ENCODE results near the gene STK38.

DNA sequence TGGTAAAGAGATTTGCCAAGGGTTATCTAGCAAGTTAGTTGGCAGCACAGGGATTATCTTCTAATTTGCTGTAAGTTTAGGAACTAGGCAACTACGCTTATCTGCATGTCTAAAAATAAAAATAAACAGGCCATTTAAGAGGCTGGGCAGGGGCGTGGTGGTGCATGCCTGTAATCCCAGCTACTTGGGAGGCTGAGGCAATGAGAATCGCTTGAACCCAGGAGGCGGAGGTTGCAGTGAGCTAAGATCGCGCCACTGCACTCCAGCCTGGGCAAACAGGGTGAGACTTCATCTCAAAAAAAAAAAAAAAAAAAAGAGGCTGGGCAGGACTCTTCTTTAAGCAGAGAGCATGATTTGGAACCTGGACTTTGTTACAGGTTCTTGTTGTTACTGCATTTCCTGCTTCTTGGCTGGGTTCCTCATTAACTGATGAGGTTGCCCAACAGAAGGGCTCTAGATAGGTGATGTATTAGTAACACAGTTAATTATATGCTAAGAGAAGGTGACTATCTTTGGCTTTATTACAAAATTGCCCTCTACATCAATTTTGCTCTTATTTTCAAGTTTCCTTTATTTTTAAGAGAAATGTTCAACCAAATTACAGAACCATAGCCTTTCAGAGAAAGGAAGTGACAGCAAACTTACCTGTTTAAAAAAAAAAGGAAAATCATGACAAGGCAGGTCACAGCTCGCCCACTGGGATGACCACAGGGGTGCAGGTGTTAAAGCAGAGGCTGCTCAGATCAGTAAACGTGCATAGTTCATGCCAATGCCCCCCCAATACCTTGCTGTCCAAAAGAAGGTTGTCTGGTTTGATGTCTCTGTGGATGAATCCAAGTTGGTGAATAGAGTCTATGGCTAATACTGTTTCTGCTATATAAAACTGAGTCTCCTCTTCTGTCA is 32.5 kb downstream of the STK38 start:
- TF ChIP-seq CTCF (conservative IDR thresholded peaks at IDR 0.05; ENCODE audit: low read depth, low read length) (no peak), EZH2 (IDR thresholded peaks at IDR 0.05; ENCODE audit: borderline replicate concordance, low read depth, low read length, poor library complexity, severe bottlenecking) (no peak)

Measured in A673 (cell line).